Measurements from ENCODE around the gene OR5AN1. TPM values are rescaled to one million over a fixed set of nuclear protein-coding genes. Genes with fewer than 3 reads are reported as not detected.

Gene OR5AN1
- total RNA-seq, 1 donor from 2014 or later = not detected

- peaks cover 2% of the 10 kb centered on the region for H3K27me3 Mint-ChIP-seq (ENCODE audit: unreplicated experiment)
- TF ChIP-seq CTCF (IDR thresholded peaks at IDR 0.05) = no peak
- H3K9me3 Mint-ChIP-seq (ENCODE audit: unreplicated experiment) = no peaks in the 10 kb centered on the region
- H3K4me1 Mint-ChIP-seq (ENCODE audit: unreplicated experiment) = no peaks in the 10 kb centered on the region
- no peaks in the 10 kb centered on the region for H3K36me3 Mint-ChIP-seq (ENCODE audit: unreplicated experiment)
- H3K27ac Mint-ChIP-seq (ENCODE audit: unreplicated experiment) = no peak overlapping the region
- DNase-seq (ENCODE audit: extremely low spot score, unreplicated experiment) = no peak
- H3K4me3 Mint-ChIP-seq (ENCODE audit: unreplicated experiment) = no peak overlapping the region
Measured at GRCh38 chr11:59418156-59418555, 59.5 kb downstream of the OR5AN1 start.

Other genes starting within 250 kb of the OR5AN1 start
- gene FAM111A, start 216.0 kb upstream of the OR5AN1 start, total RNA-seq = 43.0 and 48.5 TPM in 2 replicates
- 1.2 and 2.7 TPM in 2 replicates for gene DTX4, start 186.8 kb upstream of the OR5AN1 start, total RNA-seq
- gene MPEG1, start 146.0 kb upstream of the OR5AN1 start, total RNA-seq = not detected in 2 replicates
- not detected in 2 replicates for gene OR5A2, start 67.5 kb downstream of the OR5AN1 start, total RNA-seq
- gene OR5A1, start 77.6 kb downstream of the OR5AN1 start, total RNA-seq = not detected in 2 replicates
- not detected in 2 replicates for gene OR4D6, start 98.1 kb downstream of the OR5AN1 start, total RNA-seq
- gene OR4D10, start 114.4 kb downstream of the OR5AN1 start, total RNA-seq = not detected in 2 replicates
- not detected in 2 replicates for gene OR4D11, start 144.7 kb downstream of the OR5AN1 start, total RNA-seq
- gene OR4D9, start 152.6 kb downstream of the OR5AN1 start, total RNA-seq = not detected in 2 replicates